Amniotic stem cell (primary cell): ENCODE data around the gene AGRN.
"Not testable (repeated sequence)": the region's sequence is repeated elsewhere in the genome, so short reads cannot be mapped to it uniquely, and the experiment has no call there.

Source experiments
- DNase-seq: peaks from one replicate; lab custom pipeline; 2025; lab: John Stamatoyannopoulos, UW

Gene AGRN

DNA sequence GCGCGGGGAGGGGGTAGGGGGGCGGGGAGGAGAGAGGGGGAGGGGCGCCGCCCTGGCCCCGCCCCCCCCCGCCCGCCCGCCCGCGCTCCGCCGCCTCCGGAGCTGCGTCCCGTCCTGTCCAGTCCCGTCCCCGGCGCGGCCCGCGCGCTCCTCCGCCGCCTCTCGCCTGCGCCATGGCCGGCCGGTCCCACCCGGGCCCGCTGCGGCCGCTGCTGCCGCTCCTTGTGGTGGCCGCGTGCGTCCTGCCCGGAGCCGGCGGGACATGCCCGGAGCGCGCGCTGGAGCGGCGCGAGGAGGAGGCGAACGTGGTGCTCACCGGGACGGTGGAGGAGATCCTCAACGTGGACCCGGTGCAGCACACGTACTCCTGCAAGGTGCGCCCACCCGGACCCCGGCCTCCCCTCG is at the start of gene AGRN:
Gene AGRN, plus strand, starts transcription at position 121 of the 405 bp plus-strand sequence. Its CDS starts 53 bp downstream, at position 174.
- DNase-seq = no peak

DNA sequence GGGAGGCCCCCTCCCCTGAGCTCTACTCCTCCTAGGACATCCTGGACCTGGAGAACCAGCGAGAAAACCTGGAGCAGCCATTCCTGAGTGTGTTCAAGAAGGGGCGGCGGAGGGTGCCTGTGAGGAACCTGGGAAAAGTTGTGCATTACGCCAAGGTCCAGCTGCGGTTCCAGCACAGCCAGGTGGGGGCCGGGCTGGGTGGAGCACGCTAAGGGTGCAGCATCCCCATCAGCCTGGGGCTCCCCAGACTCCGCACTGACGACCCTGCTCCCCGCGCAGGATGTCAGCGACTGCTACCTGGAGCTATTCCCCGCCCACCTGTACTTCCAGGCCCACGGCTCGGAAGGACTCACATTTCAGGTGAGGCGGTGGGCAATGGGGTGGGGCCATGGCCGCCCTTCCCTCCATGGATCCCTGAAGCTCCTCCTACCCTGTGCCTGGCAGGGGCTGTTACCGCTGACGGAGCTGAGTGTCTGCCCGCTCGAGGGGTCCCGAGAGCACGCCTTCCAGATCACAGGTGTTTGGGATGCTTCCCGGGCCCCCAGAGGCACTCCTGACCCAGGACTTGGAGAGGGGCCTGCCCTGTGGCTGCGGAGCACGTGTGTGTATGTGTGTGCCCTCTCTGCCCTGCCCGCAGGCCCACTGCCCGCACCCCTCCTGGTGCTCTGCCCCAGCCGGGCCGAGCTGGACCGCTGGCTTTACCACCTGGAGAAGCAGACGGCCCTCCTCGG is 49.5 kb upstream of the AGRN start:
- no peak for DNase-seq

DNA sequence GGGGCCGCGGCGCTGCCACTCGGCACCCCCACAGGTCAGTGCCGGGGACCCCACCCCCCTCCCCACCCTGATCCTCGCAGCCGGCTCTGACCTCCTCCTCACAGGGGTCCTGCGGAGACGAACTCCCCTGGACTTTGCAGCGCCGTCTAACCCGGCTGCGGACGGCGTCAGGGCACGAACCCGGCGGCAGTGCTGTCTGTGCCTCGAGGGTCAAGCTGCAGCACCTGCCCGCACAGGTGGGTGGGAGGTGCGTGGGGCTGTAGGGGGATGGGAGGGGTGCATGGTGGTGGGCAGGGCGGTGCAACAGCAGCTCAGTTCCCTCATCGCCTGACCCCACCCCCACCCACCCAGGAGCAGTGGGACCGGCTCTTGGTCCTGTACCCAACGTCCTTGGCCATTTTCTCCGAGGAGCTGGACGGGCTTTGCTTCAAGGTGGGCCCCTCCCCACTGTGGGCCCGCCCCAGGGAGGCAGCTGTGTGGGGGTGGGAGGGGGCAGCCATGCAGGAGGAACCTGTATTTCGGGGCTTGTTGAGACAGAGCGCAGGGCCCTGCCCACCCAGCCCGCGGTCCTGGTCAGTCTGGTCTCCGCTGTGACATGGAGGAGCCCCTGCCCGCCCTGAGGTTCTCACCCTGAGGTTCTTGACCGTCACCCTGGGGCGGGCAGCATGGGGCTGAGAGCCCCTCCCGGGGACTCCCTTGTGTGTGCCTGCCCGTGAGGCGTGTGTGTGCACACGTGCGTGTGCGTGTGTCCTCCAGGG is 48.8 kb upstream of the AGRN start:
- DNase-seq = no peak

DNA sequence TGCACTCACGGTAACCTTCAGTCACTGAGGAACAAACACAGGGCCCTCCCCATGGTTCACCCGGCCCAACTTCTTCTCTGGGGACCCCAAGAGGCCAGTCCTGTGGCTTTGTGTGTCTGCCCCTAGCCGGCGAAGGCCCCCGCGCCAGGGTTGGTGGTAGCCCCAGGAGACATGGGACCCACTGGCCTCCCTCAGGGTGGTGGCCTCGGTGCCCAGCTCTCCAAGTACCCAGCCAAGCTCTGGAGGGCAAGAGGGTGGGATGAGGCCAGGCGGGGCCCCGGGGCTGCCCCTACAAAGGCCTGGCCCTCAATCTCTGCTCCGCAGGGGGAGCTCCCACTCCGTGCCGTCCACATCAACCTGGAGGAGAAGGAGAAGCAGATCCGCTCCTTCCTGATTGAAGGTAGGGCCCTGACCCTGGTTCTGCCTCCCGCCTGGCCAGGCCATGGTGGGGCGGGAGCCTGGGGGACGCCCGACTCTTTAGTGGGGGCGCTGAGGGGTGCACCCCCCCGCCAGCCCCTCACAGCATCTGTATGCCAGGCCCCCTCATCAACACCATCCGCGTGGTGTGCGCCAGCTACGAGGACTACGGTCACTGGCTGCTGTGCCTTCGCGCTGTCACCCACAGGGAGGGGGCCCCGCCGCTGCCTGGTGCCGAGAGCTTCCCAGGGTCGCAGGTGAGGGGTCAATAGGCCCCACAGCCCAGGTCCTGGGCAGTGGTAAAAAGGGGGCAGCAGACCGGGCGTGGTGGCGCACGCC is 48.0 kb upstream of the AGRN start:
- no peak for DNase-seq

- DNase-seq = no peak
Observed at GRCh38 chr1:972726-973458, 47.0 kb upstream of the AGRN start.

- DNase-seq = no peak
Observed at GRCh38 chr1:973459-974292, 46.2 kb upstream of the AGRN start.

DNA sequence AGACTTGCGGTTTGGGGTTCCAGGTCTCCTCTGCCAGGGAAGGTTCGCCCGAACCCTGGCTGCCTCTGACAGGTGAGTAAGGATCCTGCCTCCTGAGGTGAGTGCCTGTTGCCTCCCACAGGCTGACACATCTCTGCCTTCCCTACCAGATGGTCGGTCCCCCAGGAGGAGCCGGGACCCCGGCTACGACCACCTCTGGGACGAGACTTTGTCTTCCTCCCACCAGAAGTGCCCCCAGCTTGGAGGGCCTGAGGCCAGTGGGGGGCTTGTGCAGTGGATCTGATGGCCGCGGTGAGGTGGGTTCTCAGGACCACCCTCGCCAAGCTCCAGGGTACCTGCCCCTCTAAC is 45.7 kb upstream of the AGRN start:
- DNase-seq = no peak

DNA sequence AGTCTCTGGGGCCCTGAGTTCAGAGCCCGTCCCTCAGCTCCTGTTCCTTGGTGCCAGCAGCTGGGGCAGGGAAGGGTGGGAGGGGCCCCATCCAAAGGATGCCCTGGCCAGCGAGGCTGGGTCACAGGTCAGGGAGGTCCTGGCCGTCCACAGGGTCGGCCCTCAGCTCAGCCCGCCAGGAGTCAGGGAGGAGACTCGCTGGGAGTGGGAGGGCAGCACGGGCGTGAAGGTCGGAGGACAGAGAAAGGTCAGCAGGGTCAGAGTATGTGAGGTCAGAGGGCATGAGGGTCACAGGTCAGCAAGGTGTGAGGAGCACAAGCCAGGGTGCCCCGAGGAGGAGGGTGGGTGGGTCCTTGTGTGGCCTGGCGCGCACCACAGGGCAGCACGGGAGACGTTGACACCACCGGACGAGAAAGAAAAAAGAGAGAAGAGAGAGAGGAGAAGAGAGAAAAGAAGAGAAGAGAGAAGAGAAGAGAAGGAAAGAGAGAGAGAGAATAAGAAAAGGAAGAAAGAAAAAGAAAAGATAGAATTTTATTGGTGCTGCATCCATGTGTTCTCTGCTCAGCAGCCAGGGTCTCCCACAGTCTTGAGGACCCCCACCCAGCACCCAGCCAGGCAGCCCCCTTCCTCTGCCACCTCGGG is 45.1 kb upstream of the AGRN start:
- DNase-seq = no peak

DNA sequence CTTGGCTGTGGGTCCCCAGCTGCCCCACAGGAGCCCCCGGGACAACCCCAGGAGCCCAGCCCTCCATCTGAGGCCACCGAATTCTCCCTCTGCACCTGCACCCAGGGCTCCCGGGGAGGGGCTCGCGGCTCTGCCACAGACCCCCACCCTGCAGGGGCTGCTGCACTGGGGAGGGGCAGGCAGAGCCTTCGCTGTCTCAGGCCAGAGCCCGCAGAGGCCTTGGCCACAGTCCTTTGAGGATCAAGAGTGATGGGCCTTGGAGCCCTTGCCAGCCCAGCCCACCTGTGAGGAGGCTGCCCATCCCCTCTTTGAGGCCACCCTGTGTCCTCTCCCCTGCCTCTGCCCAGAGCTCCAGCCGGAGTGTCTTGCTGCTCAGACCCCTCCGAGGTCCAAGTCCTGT is 44.6 kb upstream of the AGRN start:
- DNase-seq = no peak

DNA sequence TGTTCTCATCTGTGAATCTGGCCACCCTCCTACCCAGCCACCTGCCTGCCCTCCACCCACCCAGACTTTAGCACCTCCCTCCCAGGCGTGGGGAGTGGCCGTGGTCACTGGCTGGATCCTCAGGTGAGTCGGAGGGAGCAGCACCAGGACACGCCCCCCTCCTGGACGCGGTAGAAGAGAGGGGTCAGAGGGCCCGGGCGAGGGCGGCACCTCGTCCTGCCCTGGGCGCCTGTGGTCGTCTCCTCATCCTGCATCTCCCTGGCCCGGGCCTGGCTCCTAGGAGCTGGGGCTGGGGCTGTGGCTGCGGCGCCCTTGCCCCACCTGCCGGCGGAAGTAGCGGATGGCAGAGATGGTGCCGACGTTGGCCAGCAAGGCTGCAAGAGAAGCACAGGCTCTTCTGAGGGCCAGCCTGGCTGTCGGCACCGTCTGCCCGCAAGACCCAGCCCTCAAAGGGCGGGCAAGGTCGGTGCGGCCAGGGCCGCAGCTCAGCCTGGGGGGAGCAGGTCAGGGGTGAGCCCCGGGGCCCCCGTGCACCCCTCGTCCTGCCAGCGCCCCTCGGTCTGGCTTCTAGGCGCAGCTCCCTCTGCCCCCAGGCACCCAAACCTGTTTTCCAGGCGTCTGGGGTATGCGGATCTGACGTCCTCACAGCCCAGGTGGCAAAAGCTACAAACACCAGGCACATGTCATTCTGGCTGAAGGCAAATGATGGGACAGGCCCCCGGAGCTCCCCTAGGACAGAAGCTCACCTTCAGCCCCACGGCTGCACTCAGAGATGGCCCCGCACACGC is 43.8 kb upstream of the AGRN start:
- DNase-seq = no peak

GRCh38 chr1:976791-977190 is 43.1 kb upstream of the AGRN start:
- not testable (repeated sequence) for DNase-seq

- DNase-seq = no peak
Observed at GRCh38 chr1:978069-978834, 41.7 kb upstream of the AGRN start.

DNA sequence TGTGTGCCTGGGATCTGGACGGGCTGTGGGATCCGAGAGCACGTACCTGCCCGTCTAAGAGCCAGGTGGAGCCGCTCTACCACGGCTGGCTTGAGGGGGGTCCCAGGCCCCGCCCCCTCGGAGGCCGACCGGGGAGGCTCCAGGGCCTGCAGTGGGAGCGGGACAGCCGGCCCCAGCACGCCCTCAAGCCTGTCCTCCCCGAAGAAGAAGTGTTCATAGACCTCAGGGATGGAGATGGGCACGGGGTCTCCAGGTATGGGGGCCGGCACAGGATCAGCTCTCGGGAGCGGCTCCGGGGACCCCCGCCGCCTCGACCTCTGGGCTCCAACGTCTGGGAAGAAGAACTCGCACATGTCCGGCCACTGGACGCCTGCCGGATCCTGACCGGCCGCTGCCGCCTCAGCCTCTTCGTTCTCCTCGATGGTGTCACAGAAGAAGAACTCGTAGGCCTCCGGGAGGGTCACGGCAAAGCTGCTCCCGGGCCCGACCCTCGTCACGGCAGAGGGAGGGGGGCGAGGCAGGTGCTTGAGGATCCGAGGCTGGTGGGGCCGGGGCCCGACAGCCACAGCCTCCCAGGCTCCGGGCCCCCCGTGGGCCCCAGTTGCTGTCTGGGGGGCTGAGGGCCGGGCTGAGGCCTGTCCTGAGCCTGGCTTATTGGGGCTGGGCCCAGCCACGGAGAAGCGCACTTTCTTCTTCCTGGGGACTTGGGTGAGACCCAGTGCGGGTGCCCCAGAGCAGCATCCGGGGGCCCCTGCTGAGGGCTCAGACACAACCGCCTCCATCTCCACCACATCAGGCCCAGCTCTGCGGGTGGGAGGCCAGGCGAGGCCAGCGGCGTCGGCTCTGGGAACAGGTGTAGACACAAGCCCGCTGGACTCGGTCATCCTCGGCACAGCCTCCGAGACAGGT is 40.8 kb upstream of the AGRN start:
- DNase-seq = no peak

GRCh38 chr1:979744-980072 is 40.2 kb upstream of the AGRN start:
- DNase-seq = no peak

- DNase-seq = no peak
Observed at GRCh38 chr1:980137-980571, 39.8 kb upstream of the AGRN start.

- DNase-seq = no peak
Observed at GRCh38 chr1:980602-981395, 39.1 kb upstream of the AGRN start.

DNA sequence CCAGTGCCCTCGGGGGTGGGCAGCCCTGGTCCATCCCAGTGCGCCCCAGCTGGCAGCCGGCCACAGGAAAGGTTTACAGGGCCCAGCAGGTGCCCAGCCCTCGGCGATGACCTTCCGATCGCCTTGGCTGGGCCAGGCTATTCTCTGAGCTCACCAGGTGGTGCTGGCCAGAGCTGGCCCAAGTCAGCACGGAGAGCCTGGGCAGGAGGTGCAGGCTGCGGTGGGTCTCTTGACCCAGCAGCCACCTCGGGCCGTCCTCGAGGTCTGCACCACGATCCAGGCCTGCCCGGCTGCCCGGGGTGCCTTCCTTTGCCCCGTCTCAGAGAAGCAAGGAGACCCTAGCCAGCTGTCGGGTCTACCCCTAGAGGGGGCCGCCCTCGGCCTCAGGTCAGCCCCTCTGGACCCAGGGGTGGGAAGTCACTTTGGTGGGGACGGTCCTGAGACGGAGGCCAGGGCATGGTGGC is 38.4 kb upstream of the AGRN start:
- DNase-seq = no peak
